ENCODE results near the gene RAD1.

Gene RAD1

DNA sequence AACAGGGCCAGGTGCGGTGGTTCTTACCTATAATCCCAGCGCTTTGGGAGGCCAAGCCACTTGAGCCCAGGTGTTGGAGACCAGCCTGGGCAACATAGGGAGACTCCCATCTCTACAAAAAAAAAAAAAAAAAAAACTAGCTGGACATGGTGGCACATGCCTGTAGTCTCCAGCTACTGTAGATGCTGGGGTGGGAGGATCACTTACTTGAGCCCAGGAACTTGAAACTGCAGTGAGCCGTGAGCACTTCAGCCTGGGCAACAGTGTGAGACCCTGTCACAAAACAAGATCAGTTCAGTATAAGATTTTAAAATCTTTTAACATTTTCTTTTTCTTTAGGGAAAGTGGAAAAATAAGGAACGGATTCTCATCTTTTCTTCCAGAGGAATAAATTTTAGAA is 2.7 kb upstream of the RAD1 start:
- Histone ChIP-seq H2BK12ac (ENCODE audit: low read length) (no peak overlapping the region), H3K4ac (ENCODE audit: low read length) (no peak overlapping the region)
- no peak for DNase-seq (ENCODE audit: low spot score)

DNA sequence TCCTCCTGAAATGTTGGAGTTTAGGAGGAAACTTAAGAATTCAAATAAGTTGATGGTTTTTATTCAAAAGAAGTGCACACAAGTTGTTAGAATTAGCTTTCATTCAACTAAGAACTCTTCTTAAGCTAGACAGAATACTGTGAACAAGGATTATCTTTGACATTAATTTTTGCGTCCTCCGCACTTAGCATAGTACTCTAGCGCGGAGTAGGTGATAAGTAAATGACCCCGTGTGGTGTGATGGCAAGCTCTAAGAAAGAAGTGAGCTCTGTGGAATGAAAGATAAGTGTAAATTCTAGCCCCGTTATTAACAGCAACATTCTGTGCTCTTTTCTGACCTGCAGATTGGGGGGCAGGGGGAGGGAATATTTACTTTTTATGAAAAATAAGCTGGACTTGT is 1.2 kb upstream of the RAD1 start:
- peaks cover 5 to 63% of the 10 kb centered on the region in 2 donors for H3K36me3 ChIP-seq (replicated peaks in 1 of 2; ENCODE audit: control insufficient read depth in 2 of 2, insufficient read depth in 2 of 2, low read length in 2 of 2)
- H2BK5ac ChIP-seq (ENCODE audit: low read length), result no peak overlapping the region
- peaks cover 4 to 8% of the 10 kb centered on the region in 2 donors for H3K4me1 ChIP-seq (ENCODE audit: control insufficient read depth in 2 of 2, insufficient read depth in 1 of 2, low read depth in 1 of 2, low read length in 2 of 2)
- H2BK12ac ChIP-seq (ENCODE audit: low read length), result no peak overlapping the region
- H2BK120ac ChIP-seq (ENCODE audit: low read depth, low read length), result no peak overlapping the region
- H3K4ac ChIP-seq (ENCODE audit: low read length), result no peak overlapping the region
- no peak overlapping the region for H2BK15ac ChIP-seq (ENCODE audit: low read length)
- no peaks in the 10 kb centered on the region for H3K27me3 ChIP-seq (ENCODE audit: control insufficient read depth in 3 of 3, insufficient read depth in 3 of 3, low read depth in 1 of 3, low read length in 3 of 3)
- no peak overlapping the region for H3K9ac ChIP-seq (ENCODE audit: low read depth, low read length, poor library complexity)
- no peak overlapping the region for H3K27ac ChIP-seq (replicated peaks; ENCODE audit: low read length)
- H2AFZ ChIP-seq (ENCODE audit: low read length), result no peak overlapping the region
- WGBS, 2 donors (ENCODE audit: extremely low coverage in 2 of 2, insufficient read length in 2 of 2, insufficient replicate concordance in 1 of 2), result no CpG with 5 or more reads among the region's 6 CpGs
- no peak overlapping the region for H4K91ac ChIP-seq (ENCODE audit: low read depth, low read length, poor library complexity)
- no peak overlapping the region for H3K23ac ChIP-seq (ENCODE audit: low read depth, low read length, poor library complexity)
- no peak for DNase-seq (ENCODE audit: low spot score)
- peak overlapping the region; percentile 84 for H3K4me2 ChIP-seq (ENCODE audit: insufficient read depth, low read length, poor library complexity, severe bottlenecking)
- no peak overlapping the region for H3K18ac ChIP-seq (ENCODE audit: low read length)
- peaks cover 5% of the 10 kb centered on the region for H3K79me1 ChIP-seq (ENCODE audit: low read depth, low read length)
- no peaks in the 10 kb centered on the region for H3K9me3 ChIP-seq (replicated peaks in 1 of 2; ENCODE audit: control insufficient read depth in 2 of 2, insufficient read depth in 1 of 2, low read depth in 1 of 2, low read length in 2 of 2)
- no peak overlapping the region for H3K14ac ChIP-seq (ENCODE audit: low read length)
- H2AK5ac ChIP-seq (ENCODE audit: low read depth, low read length), result no peak overlapping the region
- no peak overlapping the region for H4K8ac ChIP-seq (ENCODE audit: low read depth, low read length)
- H3K4me3 ChIP-seq (ENCODE audit: low read length in 2 of 2), result peak overlapping the region; percentile 94 to 95

More for the DNA sequence above, 2.7 kb upstream of the RAD1 start:
- Histone ChIP-seq H3K4me1 (ENCODE audit: control insufficient read depth in 2 of 2, insufficient read depth in 1 of 2, low read depth in 1 of 2, low read length in 2 of 2) (peaks cover 4 to 8% of the 10 kb centered on the region in 2 donors), H3K4me3 (ENCODE audit: low read length in 2 of 2) (no peak overlapping the region), H3K14ac (ENCODE audit: low read length) (no peak overlapping the region), H3K9ac (ENCODE audit: low read depth, low read length, poor library complexity) (no peak overlapping the region), H2BK120ac (ENCODE audit: low read depth, low read length) (no peak overlapping the region), H2BK15ac (ENCODE audit: low read length) (no peak overlapping the region), H3K4me2 (ENCODE audit: insufficient read depth, low read length, poor library complexity, severe bottlenecking) (no peak overlapping the region), H3K18ac (ENCODE audit: low read length) (no peak overlapping the region), H3K27me3 (ENCODE audit: control insufficient read depth in 3 of 3, insufficient read depth in 3 of 3, low read depth in 1 of 3, low read length in 3 of 3) (no peaks in the 10 kb centered on the region), H4K91ac (ENCODE audit: low read depth, low read length, poor library complexity) (no peak overlapping the region), H2BK5ac (ENCODE audit: low read length) (no peak overlapping the region), H3K23ac (ENCODE audit: low read depth, low read length, poor library complexity) (no peak overlapping the region), H3K79me1 (ENCODE audit: low read depth, low read length) (peaks cover 5% of the 10 kb centered on the region), H2AK5ac (ENCODE audit: low read depth, low read length) (no peak overlapping the region), H3K9me3 (replicated peaks in 1 of 2; ENCODE audit: control insufficient read depth in 2 of 2, insufficient read depth in 1 of 2, low read depth in 1 of 2, low read length in 2 of 2) (no peaks in the 10 kb centered on the region), H4K8ac (ENCODE audit: low read depth, low read length) (no peak overlapping the region), H3K36me3 (replicated peaks in 1 of 2; ENCODE audit: control insufficient read depth in 2 of 2, insufficient read depth in 2 of 2, low read length in 2 of 2) (peaks cover 4 to 66% of the 10 kb centered on the region in 2 donors), H3K27ac (replicated peaks; ENCODE audit: low read length) (no peak overlapping the region), H2AFZ (ENCODE audit: low read length) (no peak overlapping the region)
- no CpG with 5 or more reads among the region's 4 CpGs for WGBS, 2 donors (ENCODE audit: extremely low coverage in 2 of 2, insufficient read length in 2 of 2, insufficient replicate concordance in 1 of 2)

DNA sequence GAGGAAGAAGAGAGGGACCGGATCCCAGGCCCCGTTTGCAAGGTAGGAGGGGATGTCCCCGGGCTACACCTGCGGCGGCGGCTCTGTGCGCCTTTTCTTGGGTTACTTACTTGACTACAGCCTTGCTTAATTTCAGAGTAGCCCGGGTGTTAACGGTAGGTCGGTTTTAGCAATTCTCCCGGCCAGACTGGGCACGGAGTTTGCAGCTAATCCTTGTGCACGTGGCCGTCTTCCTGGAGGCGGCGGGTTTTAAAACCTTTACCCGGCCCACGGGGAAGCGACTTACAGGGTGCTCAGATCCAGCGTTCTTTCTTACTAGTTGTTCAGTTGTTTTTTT is 520 bp upstream of the RAD1 start:
- peak overlapping the region; percentile 65 for H2AK5ac ChIP-seq (ENCODE audit: low read depth, low read length)
- WGBS, 2 donors (ENCODE audit: extremely low coverage in 2 of 2, insufficient read length in 2 of 2, insufficient replicate concordance in 1 of 2), result no CpG with 5 or more reads among the region's 20 CpGs
- H4K91ac ChIP-seq (ENCODE audit: low read depth, low read length, poor library complexity), result no peak overlapping the region
- H3K4me3 ChIP-seq (ENCODE audit: low read length in 2 of 2), result peak overlapping the region; percentile 94 to 95
- H2BK120ac ChIP-seq (ENCODE audit: low read depth, low read length), result no peak overlapping the region
- H3K9ac ChIP-seq (ENCODE audit: low read depth, low read length, poor library complexity), result peak overlapping the region; percentile 97
- H3K18ac ChIP-seq (ENCODE audit: low read length), result peak overlapping the region; percentile 90
- H3K9me3 ChIP-seq (replicated peaks in 1 of 2; ENCODE audit: control insufficient read depth in 2 of 2, insufficient read depth in 1 of 2, low read depth in 1 of 2, low read length in 2 of 2), result no peaks in the 10 kb centered on the region
- H2BK12ac ChIP-seq (ENCODE audit: low read length), result no peak overlapping the region
- H3K4me2 ChIP-seq (ENCODE audit: insufficient read depth, low read length, poor library complexity, severe bottlenecking), result peak overlapping the region; percentile 84
- no peak for DNase-seq (ENCODE audit: low spot score)
- H4K8ac ChIP-seq (ENCODE audit: low read depth, low read length), result peak overlapping the region; percentile 86
- H3K27ac ChIP-seq (replicated peaks; ENCODE audit: low read length), result peak overlapping the region; percentile 57
- no peak overlapping the region for H2BK5ac ChIP-seq (ENCODE audit: low read length)
- H3K36me3 ChIP-seq (replicated peaks in 1 of 2; ENCODE audit: control insufficient read depth in 2 of 2, insufficient read depth in 2 of 2, low read length in 2 of 2), result peaks cover 7 to 63% of the 10 kb centered on the region in 2 donors
- peaks cover 4 to 8% of the 10 kb centered on the region in 2 donors for H3K4me1 ChIP-seq (ENCODE audit: control insufficient read depth in 2 of 2, insufficient read depth in 1 of 2, low read depth in 1 of 2, low read length in 2 of 2)
- H3K79me1 ChIP-seq (ENCODE audit: low read depth, low read length), result peaks cover 5% of the 10 kb centered on the region
- peak overlapping the region; percentile 89 for H2AFZ ChIP-seq (ENCODE audit: low read length)
- peak overlapping the region; percentile 56 for H3K14ac ChIP-seq (ENCODE audit: low read length)
- peak overlapping the region; percentile 49 for H2BK15ac ChIP-seq (ENCODE audit: low read length)
- H3K23ac ChIP-seq (ENCODE audit: low read depth, low read length, poor library complexity), result peak overlapping the region; percentile 97
- H3K27me3 ChIP-seq (ENCODE audit: control insufficient read depth in 3 of 3, insufficient read depth in 3 of 3, low read depth in 1 of 3, low read length in 3 of 3), result no peaks in the 10 kb centered on the region
- no peak overlapping the region for H3K4ac ChIP-seq (ENCODE audit: low read length)

DNA sequence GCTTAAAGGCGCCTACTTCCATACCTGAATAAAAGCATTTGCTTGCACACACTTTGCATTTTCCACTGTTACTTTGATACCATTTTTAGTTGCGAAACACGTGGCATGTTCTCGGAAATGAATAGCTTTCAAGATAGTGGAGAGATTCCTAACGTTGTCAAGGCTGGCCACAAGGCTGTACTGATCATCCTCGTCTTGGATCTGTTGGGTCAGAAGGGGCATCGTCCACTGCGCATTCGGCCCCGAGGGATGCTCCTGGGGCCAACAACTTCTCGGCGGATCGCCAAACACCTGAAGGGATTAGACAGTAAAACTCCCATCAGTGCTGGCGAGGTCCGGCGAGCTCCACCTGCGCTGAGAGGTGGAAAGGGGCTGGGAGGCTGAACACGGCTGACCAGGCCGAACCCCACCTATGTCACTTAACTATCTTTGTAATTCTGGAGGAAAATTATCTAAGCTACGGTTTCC is 599 bp downstream of the RAD1 start:
- DNase-seq (ENCODE audit: low spot score), result no peak
- Histone ChIP-seq H2BK15ac (ENCODE audit: low read length) (no peak overlapping the region), H3K27ac (replicated peaks; ENCODE audit: low read length) (peak overlapping the region; percentile 88), H3K14ac (ENCODE audit: low read length) (no peak overlapping the region), H2BK5ac (ENCODE audit: low read length) (no peak overlapping the region), H3K18ac (ENCODE audit: low read length) (no peak overlapping the region), H3K9me3 (replicated peaks in 1 of 2; ENCODE audit: control insufficient read depth in 2 of 2, insufficient read depth in 1 of 2, low read depth in 1 of 2, low read length in 2 of 2) (no peaks in the 10 kb centered on the region), H3K4me2 (ENCODE audit: insufficient read depth, low read length, poor library complexity, severe bottlenecking) (peak overlapping the region; percentile 66), H3K23ac (ENCODE audit: low read depth, low read length, poor library complexity) (no peak overlapping the region), H3K27me3 (ENCODE audit: control insufficient read depth in 3 of 3, insufficient read depth in 3 of 3, low read depth in 1 of 3, low read length in 3 of 3) (no peaks in the 10 kb centered on the region), H3K4me1 (ENCODE audit: control insufficient read depth in 2 of 2, insufficient read depth in 1 of 2, low read depth in 1 of 2, low read length in 2 of 2) (peaks cover 4 to 8% of the 10 kb centered on the region in 2 donors), H2AK5ac (ENCODE audit: low read depth, low read length) (no peak overlapping the region), H3K9ac (ENCODE audit: low read depth, low read length, poor library complexity) (peak overlapping the region; percentile 65), H3K36me3 (replicated peaks in 1 of 2; ENCODE audit: control insufficient read depth in 2 of 2, insufficient read depth in 2 of 2, low read length in 2 of 2) (peaks cover 9 to 60% of the 10 kb centered on the region in 2 donors), H3K79me1 (ENCODE audit: low read depth, low read length) (peaks cover 5% of the 10 kb centered on the region), H4K8ac (ENCODE audit: low read depth, low read length) (no peak overlapping the region), H2BK120ac (ENCODE audit: low read depth, low read length) (no peak overlapping the region), H3K4me3 (ENCODE audit: low read length in 2 of 2) (peak overlapping the region; percentile 94 to 95), H2BK12ac (ENCODE audit: low read length) (no peak overlapping the region), H3K4ac (ENCODE audit: low read length) (no peak overlapping the region), H4K91ac (ENCODE audit: low read depth, low read length, poor library complexity) (no peak overlapping the region), H2AFZ (ENCODE audit: low read length) (peak overlapping the region; percentile 95)
- WGBS, 2 donors (ENCODE audit: extremely low coverage in 2 of 2, insufficient read length in 2 of 2, insufficient replicate concordance in 1 of 2), result no CpG with 5 or more reads among the region's 20 CpGs

Measured in neuronal stem cell (in vitro differentiated cells).